ENCODE measurements around the gene ETV6. TPM values are rescaled to one million over a fixed set of nuclear protein-coding genes. Genes with fewer than 3 reads are reported as not detected.

The ETV6 gene
- polyA plus RNA-seq, 3 donors, result 6.8 to 45.1 (median 11.7) TPM

- Histone ChIP-seq H3K79me2 (ENCODE audit: insufficient read depth, low read length) (peaks cover 94% of the 10 kb centered on the region), H2AFZ (ENCODE audit: insufficient read depth, low read depth, low read length, poor library complexity, severe bottlenecking) (no peak overlapping the region), H3K9me3 (replicated peaks in 1 of 2; ENCODE audit: control insufficient read depth in 1 of 2, insufficient read depth in 1 of 2, low read length in 2 of 2) (no peaks in the 10 kb centered on the region), H3K4me2 (replicated peaks; ENCODE audit: extremely low read depth, low read length, poor library complexity, severe bottlenecking) (no peak overlapping the region), H4K20me1 (ENCODE audit: insufficient read depth, low read length) (peaks cover 11% of the 10 kb centered on the region), H3K27me3 (ENCODE audit: control insufficient read depth in 2 of 2, insufficient read depth in 2 of 2, low read length in 2 of 2) (no peaks in the 10 kb centered on the region), H3K9ac (ENCODE audit: insufficient read depth, low read length, poor library complexity, severe bottlenecking) (no peak overlapping the region), H3K4me1 (ENCODE audit: control insufficient read depth in 1 of 2, insufficient read depth in 2 of 2, low read length in 2 of 2) (peaks cover 16 to 20% of the 10 kb centered on the region in 2 donors), H3K27ac (ENCODE audit: low read depth in 1 of 2, low read length in 2 of 2) (peak overlapping the region in 1 of 2 donors; percentile 22), H3K36me3 (replicated peaks in 1 of 2; ENCODE audit: control insufficient read depth in 1 of 2, insufficient read depth in 2 of 2, low read length in 2 of 2) (peaks cover 3 to 36% of the 10 kb centered on the region in 2 donors), H3K4me3 (replicated peaks in 1 of 3; ENCODE audit: low read depth in 2 of 3, low read length in 3 of 3) (no peak overlapping the region)
- Mint-ChIP-seq H3K4me3 (no peak overlapping the region), H3K4me1 (peaks cover 31% of the 10 kb centered on the region), H3K27me3 (ENCODE audit: low read depth in 3 of 3) (no peaks in the 10 kb centered on the region), H3K36me3 (peaks cover 37 to 46% of the 10 kb centered on the region in 2 donors), H3K27ac (no peak overlapping the region), H3K9me3 (no peaks in the 10 kb centered on the region)
- WGBS (ENCODE audit: insufficient coverage), result 100% methylated on average over 4 of the region's 4 CpGs
- intact Hi-C loops (cut with micrococcal nuclease), result loop anchor here in 1 of 2 donors (10.0 kb wide), 1 partner anchor 215 kb away; no protein-coding TSS in a partner anchor
- DNase-seq, result no peak
- TF ChIP-seq CTCF (IDR thresholded peaks at IDR 0.05), result no peak
These were observed 170.2 kb downstream of the ETV6 start for GRCh38 chr12:11819643-11820042.

- H3K4me1 Mint-ChIP-seq, result peaks cover 35% of the 10 kb centered on the region
- peaks cover 11% of the 10 kb centered on the region for H4K20me1 ChIP-seq (ENCODE audit: insufficient read depth, low read length)
- no peaks in the 10 kb centered on the region for H3K9me3 Mint-ChIP-seq
- no peak for DNase-seq
- no peak for TF ChIP-seq CTCF (IDR thresholded peaks at IDR 0.05)
- H3K27me3 Mint-ChIP-seq (ENCODE audit: low read depth in 3 of 3), result no peaks in the 10 kb centered on the region
- H3K36me3 ChIP-seq (replicated peaks in 1 of 2; ENCODE audit: control insufficient read depth in 1 of 2, insufficient read depth in 2 of 2, low read length in 2 of 2), result peaks cover 3 to 29% of the 10 kb centered on the region in 2 donors
- no peak overlapping the region for H3K9ac ChIP-seq (ENCODE audit: insufficient read depth, low read length, poor library complexity, severe bottlenecking)
- intact Hi-C loops (cut with micrococcal nuclease), result no loop called here
- no peaks in the 10 kb centered on the region for H3K9me3 ChIP-seq (replicated peaks in 1 of 2; ENCODE audit: control insufficient read depth in 1 of 2, insufficient read depth in 1 of 2, low read length in 2 of 2)
- peaks cover 14 to 17% of the 10 kb centered on the region in 2 donors for H3K4me1 ChIP-seq (ENCODE audit: control insufficient read depth in 1 of 2, insufficient read depth in 2 of 2, low read length in 2 of 2)
- 100% methylated on average over 3 of the region's 3 CpGs for WGBS (ENCODE audit: insufficient coverage)
- no peak overlapping the region for H3K27ac Mint-ChIP-seq
- no peak overlapping the region for H3K4me2 ChIP-seq (replicated peaks; ENCODE audit: extremely low read depth, low read length, poor library complexity, severe bottlenecking)
- peaks cover 94% of the 10 kb centered on the region for H3K79me2 ChIP-seq (ENCODE audit: insufficient read depth, low read length)
- peaks cover 43 to 49% of the 10 kb centered on the region in 2 donors for H3K36me3 Mint-ChIP-seq
- H3K4me3 Mint-ChIP-seq, result no peak overlapping the region
- H3K4me3 ChIP-seq (replicated peaks in 1 of 3; ENCODE audit: low read depth in 2 of 3, low read length in 3 of 3), result no peak overlapping the region
- H2AFZ ChIP-seq (ENCODE audit: insufficient read depth, low read depth, low read length, poor library complexity, severe bottlenecking), result no peak overlapping the region
- H3K27ac ChIP-seq (ENCODE audit: low read depth in 1 of 2, low read length in 2 of 2), result peak overlapping the region in 1 of 2 donors; percentile 47
- no peaks in the 10 kb centered on the region for H3K27me3 ChIP-seq (ENCODE audit: control insufficient read depth in 2 of 2, insufficient read depth in 2 of 2, low read length in 2 of 2)
These were observed 171.0 kb downstream of the ETV6 start for GRCh38 chr12:11820476-11820875.

All from CD14-positive monocyte (primary cell).